GM12878 (cell line): ENCODE data around the gene SCGB3A1. TPM values are rescaled to one million over a fixed set of nuclear protein-coding genes. Genes with fewer than 3 reads are reported as not detected.

ENCODE experiments used
- ATAC-seq: fragments of 200-7000 bp; cut with Tn5 transposase; 3 replicates; pipeline ENCODE4 v1.9.1; 2020; ENCODE audit warnings: mild to moderate bottlenecking, moderate library complexity
- BruUV-seq: library from RNA; stranded (reverse); fragments of 400-500 nt; replicated peaks from 2 replicates; lab custom pipeline; 2021; lab: Mats Ljungman, UMichigan
- CTCF ChIA-PET: fragments of 300-600 bp; sonication (Branson Sonifier 250); formaldehyde crosslinking; extraction: SDS; loops from one replicate; lab custom pipeline; 2021; ENCODE audit warnings: inconsistent platforms; lab: Yijun Ruan, JAX
- POLR2A ChIA-PET: fragments of 350-600 bp; formaldehyde crosslinking; extraction: SDS; loops from one replicate; lab custom pipeline; 2021; ENCODE audit warnings: inconsistent platforms; lab: Charles Lee
- RAD21 ChIA-PET: fragments of 300-600 bp; sonication (Branson Sonifier 250); formaldehyde crosslinking; loops from one replicate; lab custom pipeline; 2023; ENCODE audit warnings: antibody characterized with exemption; ENCODE audit not compliant: unreplicated experiment; lab: Charles Lee
- SMC1A ChIA-PET: fragments of 300-600 bp; sonication (Branson Sonifier 250); formaldehyde crosslinking; loops from one replicate; lab custom pipeline; 2023; ENCODE audit not compliant: unreplicated experiment, uncharacterized antibody; lab: Charles Lee
- DNase-seq: peaks from one replicate; pipeline ENCODE4 v3.0.0-alpha.2; 2011; ENCODE audit warnings: low read depth, low spot score
- FAIRE-seq: peaks from 3 replicates; lab custom pipeline; 2011; peaks lifted over from hg19 to GRCh38; lab: Jason Lieb, UNC
- H2AFZ ChIP-seq: 2 replicates; pipeline ENCODE4 v1.6.0; 2011; ENCODE audit warnings: low read depth, low read length, control low read depth; ENCODE audit not compliant: control insufficient read depth
- H3K27ac ChIP-seq: 2 replicates; pipeline ENCODE4 v1.5.1; 2011; ENCODE audit warnings: control low read depth; ENCODE audit not compliant: control insufficient read depth, insufficient read depth
- H3K27me3 ChIP-seq, 2 experiments: replicated peaks in 1 of 2; 2 replicates each; pipeline versions ENCODE4 v1.6.0 to v1.6.1; 2011; ENCODE audit warnings: low read length in 1 of 2; ENCODE audit not compliant: control insufficient read depth in 2 of 2, insufficient read depth in 2 of 2
- H3K36me3 ChIP-seq, 2 experiments: 2 replicates each; pipeline ENCODE4 v1.5.1; 2011; ENCODE audit warnings: low read length in 1 of 2; ENCODE audit not compliant: control insufficient read depth in 2 of 2, insufficient read depth in 2 of 2
- H3K4me1 ChIP-seq: 2 replicates; pipeline ENCODE4 v1.6.1; 2011; ENCODE audit warnings: mild to moderate bottlenecking, low read length, moderate library complexity, mixed read lengths; ENCODE audit not compliant: control insufficient read depth, insufficient read depth
- H3K4me2 ChIP-seq: 2 replicates; pipeline ENCODE4 v1.6.0; 2011; ENCODE audit warnings: control low read depth; ENCODE audit not compliant: control insufficient read depth, insufficient read depth
- H3K4me3 ChIP-seq: fragments of 200-600 bp; sonication (generic); 2 replicates; pipeline ENCODE4 v1.5.1; 2016
- H3K79me2 ChIP-seq: 2 replicates; pipeline ENCODE4 v1.6.0; 2011; ENCODE audit warnings: low read length; ENCODE audit not compliant: control insufficient read depth, insufficient read depth
- H3K9ac ChIP-seq: 2 replicates; pipeline ENCODE4 v1.8.0; 2011; ENCODE audit warnings: low read length, control low read depth, mixed read lengths; ENCODE audit not compliant: control insufficient read depth, insufficient read depth
- H3K9me3 ChIP-seq: replicated peaks from 3 replicates; pipeline ENCODE4 v1.5.1; 2011; ENCODE audit warnings: mild to moderate bottlenecking, low read length; ENCODE audit not compliant: control insufficient read depth, insufficient read depth
- H4K20me1 ChIP-seq: 2 replicates; pipeline ENCODE4 v1.6.0; 2011; ENCODE audit not compliant: control insufficient read depth, insufficient read depth
- CBFB ChIP-seq: IDR thresholded peaks from 2 replicates; pipeline ENCODE4 v1.6.1; 2016; ENCODE audit warnings: antibody characterized with exemption, low read depth
- CBX5 ChIP-seq: sonication (generic); IDR thresholded peaks from 2 replicates; pipeline ENCODE4 v1.6.1; 2016; ENCODE audit warnings: low read depth, moderate library complexity, mild to moderate bottlenecking, inconsistent platforms
- DPF2 ChIP-seq: fragments of 450-650 bp; IDR thresholded peaks from 2 replicates; pipeline ENCODE4 v1.6.1; 2017; ENCODE audit warnings: mild to moderate bottlenecking
- EED ChIP-seq: sonication (generic); IDR thresholded peaks from 2 replicates; pipeline ENCODE4 v1.6.1; 2016; ENCODE audit warnings: antibody characterized with exemption, low read depth
- ESRRA ChIP-seq: IDR thresholded peaks from 2 replicates; pipeline ENCODE4 v1.6.1; 2012; ENCODE audit warnings: mild to moderate bottlenecking, low read length, improper control_type of control experiment
- ETV6 ChIP-seq, 2 experiments: fragments of 450-650 bp in 1 of 2; IDR thresholded peaks in 1 of 2; conservative IDR thresholded peaks in 1 of 2; 2 replicates each; pipeline ENCODE4 v1.6.1; 2014; ENCODE audit warnings: antibody characterized with exemption in 1 of 2, borderline replicate concordance in 1 of 2, low read depth in 1 of 2, mild to moderate bottlenecking in 1 of 2, moderate library complexity in 1 of 2
- IKZF1 ChIP-seq: fragments of 450-650 bp; conservative IDR thresholded peaks from 2 replicates; pipeline ENCODE4 v1.6.1; 2017; ENCODE audit warnings: antibody characterized with exemption, mild to moderate bottlenecking
- JUND ChIP-seq: IDR thresholded peaks from 2 replicates; pipeline ENCODE4 v1.6.1; 2012; ENCODE audit warnings: low read depth, mild to moderate bottlenecking, low read length, improper control_type of control experiment, moderate library complexity
- PML ChIP-seq: IDR thresholded peaks from 2 replicates; pipeline ENCODE4 v1.6.1; 2012; ENCODE audit warnings: low read length, inconsistent platforms
- STAT1 ChIP-seq: fragments of 450-650 bp; conservative IDR thresholded peaks from 2 replicates; pipeline ENCODE4 v1.6.1; 2014; ENCODE audit warnings: antibody characterized with exemption, mild to moderate bottlenecking
- ZNF622 ChIP-seq: fragments of 450-650 bp; IDR thresholded peaks from 2 replicates; pipeline ENCODE4 v1.6.1; 2017; ENCODE audit warnings: mild to moderate bottlenecking, inconsistent platforms
- WGBS: methylation state at CpG from one replicate; pipeline ENCODE4 v1.1.6; 2016; ENCODE audit warnings: low lambda C conversion rate; ENCODE audit not compliant: insufficient replicate concordance, insufficient coverage; ENCODE audit errors: missing lambda C conversion rate; 5-methylcytosine and 5-hydroxymethylcytosine counted together
- in situ Hi-C: fragments of 300-500 bp; cut with MboI; formaldehyde crosslinking; loops from 9 replicates; pipeline ENCODE4 v1.14.3; 2018; ENCODE audit warnings: mixed read lengths
- intact Hi-C: fragments of 100-400 bp; cut with micrococcal nuclease; formaldehyde crosslinking; loops from one replicate; pipeline ENCODE4 v1.14.2; 2022; ENCODE audit not compliant: unreplicated experiment
- polyA plus RNA-seq, 11 experiments: library from polyadenylated mRNA; depleted of rRNA in 4 of 11; unstranded in 6 of 11; stranded (reverse) in 5 of 11; fragments of >200 nt; fragmentation: Nextera tagmentation in 4 of 11; fragmentation: Illumina TruSeq in 1 of 11; extraction: Ambion mirVana in 4 of 11; extraction: Trizol in 1 of 11; gene quantifications; 1 replicate in 1 of 11; 2 replicates in 10 of 11; pipeline versions ENCODE4 v1.2.1 to v1.2.3, GENCODE V29; 2011 to 2016; ENCODE audit warnings: inconsistent platforms in 2 of 11, missing spikeins in 2 of 11, low read depth in 1 of 11
- total RNA-seq, 4 experiments: library from RNA; depleted of rRNA in 3 of 4; stranded (reverse); fragments of >200 nt in 3 of 4; fragmentation: Illumina TruSeq in 1 of 4; extraction: Trizol in 1 of 4; gene quantifications; 2 replicates each; pipeline versions ENCODE4 v1.2.1 to v1.2.3, GENCODE V29; 2013 to 2021
- TF ChIP-seq, protein P1 (sequence below): fragments of 450-650 bp; IDR thresholded peaks from 2 replicates; pipeline ENCODE4 v1.6.1; 2017; ENCODE audit warnings: mild to moderate bottlenecking
- TF ChIP-seq, protein P2 (sequence below): fragments of 450-650 bp; IDR thresholded peaks from 2 replicates; pipeline ENCODE4 v1.6.1; 2017; ENCODE audit warnings: mild to moderate bottlenecking, moderate library complexity
- TF ChIP-seq, protein P3 (sequence below): IDR thresholded peaks from 2 replicates; pipeline ENCODE4 v1.6.1; 2011; ENCODE audit warnings: borderline replicate concordance, low read depth, mild to moderate bottlenecking, moderate library complexity, low read length; ENCODE audit not compliant: insufficient read depth, poor library complexity, severe bottlenecking
- TF ChIP-seq, protein P4 (sequence below): IDR thresholded peaks from 2 replicates; pipeline ENCODE4 v1.6.1; 2012; ENCODE audit warnings: low read depth, low read length, improper control_type of control experiment

Gene SCGB3A1
- total and polyA plus RNA-seq, 10 of the 15 experiments (the other 5 are each of a cell fraction or from before 2014, with no cell fraction given) = 0.46 TPM; not detected in 9

DNA sequence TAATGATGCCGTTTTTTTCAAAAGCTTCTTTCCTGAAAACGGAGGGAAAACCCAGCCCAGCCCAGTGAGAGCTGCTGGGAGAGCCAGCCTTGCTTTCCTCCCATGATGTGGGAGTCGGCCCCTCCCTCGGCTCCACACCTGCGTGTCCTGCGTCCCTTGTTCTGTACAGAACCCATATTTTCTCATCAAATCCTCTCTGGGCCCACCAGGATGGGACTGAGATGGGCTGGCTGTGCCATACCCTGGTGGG is 49.2 kb upstream of the SCGB3A1 start (continued):
- TF ChIP-seq ETV6 (conservative IDR thresholded peaks at IDR 0.05 in 1 of 2, IDR thresholded peaks at IDR 0.05 in 1 of 2; ENCODE audit: borderline replicate concordance in 1 of 2, low read depth in 1 of 2) = no peak
- no peak for TF ChIP-seq EED
- TF ChIP-seq DPF2 = no peak
- TF ChIP-seq ZNF622 = no peak
- no peak for TF ChIP-seq PML

DNA sequence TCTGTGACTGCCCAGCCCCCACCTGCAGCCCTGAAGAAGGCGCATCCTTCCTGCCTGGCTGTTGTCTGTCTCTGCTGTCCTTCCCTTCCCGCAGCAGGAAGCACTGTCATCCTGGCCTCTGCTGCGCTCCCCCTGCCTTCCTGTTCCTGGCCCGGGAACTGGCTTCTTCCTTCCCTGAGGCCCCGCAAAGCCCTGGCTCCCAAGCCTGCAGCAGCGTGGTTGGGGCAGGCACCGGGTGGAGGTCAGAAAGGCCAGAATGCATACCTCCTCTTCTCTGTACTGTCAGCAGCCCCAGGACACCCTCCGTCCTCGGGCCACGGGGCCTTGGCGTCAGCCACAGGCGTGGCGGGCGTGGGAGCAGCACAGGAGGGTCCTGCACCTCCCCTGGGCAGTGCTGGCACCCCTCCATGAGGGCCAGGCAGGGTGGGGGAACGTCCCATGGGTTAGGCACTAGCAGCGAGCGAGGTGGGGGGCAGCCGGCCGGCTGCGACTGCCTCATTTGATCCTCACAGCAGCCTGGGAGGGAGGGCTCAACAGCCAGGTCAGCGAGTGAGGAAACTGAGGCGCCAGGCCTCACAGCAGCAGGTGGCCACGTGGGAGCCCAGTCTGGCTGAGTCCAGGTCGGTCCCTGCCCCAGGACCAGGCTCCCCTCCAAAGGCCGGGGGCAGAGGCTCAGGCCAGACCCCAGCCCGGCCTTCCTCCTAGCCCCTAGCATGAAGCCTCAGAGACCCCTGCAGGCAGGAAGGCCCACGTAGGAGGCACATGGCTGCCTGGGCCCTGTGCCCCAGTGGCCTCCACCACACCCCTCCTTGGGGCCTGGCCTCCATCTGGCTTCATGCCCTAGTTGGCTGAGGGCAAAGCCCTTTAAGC is 48.7 kb upstream of the SCGB3A1 start:
- Histone ChIP-seq H3K9me3 (no peaks in the 10 kb centered on the region), H3K4me3 (no peak overlapping the region), H3K36me3 (no peaks in the 10 kb centered on the region), H3K79me2 (no peaks in the 10 kb centered on the region), H3K4me1 (no peaks in the 10 kb centered on the region), H3K4me2 (no peak overlapping the region), H3K27me3 (no peaks in the 10 kb centered on the region), H3K27ac (no peak overlapping the region), H4K20me1 (no peaks in the 10 kb centered on the region), H2AFZ (no peak overlapping the region), H3K9ac (no peak overlapping the region)
- FAIRE-seq (no peak), ATAC-seq (no peak), DNase-seq (no peak)
- no TSS peak for BruUV-seq
- TF ChIP-seq, protein P1, sequence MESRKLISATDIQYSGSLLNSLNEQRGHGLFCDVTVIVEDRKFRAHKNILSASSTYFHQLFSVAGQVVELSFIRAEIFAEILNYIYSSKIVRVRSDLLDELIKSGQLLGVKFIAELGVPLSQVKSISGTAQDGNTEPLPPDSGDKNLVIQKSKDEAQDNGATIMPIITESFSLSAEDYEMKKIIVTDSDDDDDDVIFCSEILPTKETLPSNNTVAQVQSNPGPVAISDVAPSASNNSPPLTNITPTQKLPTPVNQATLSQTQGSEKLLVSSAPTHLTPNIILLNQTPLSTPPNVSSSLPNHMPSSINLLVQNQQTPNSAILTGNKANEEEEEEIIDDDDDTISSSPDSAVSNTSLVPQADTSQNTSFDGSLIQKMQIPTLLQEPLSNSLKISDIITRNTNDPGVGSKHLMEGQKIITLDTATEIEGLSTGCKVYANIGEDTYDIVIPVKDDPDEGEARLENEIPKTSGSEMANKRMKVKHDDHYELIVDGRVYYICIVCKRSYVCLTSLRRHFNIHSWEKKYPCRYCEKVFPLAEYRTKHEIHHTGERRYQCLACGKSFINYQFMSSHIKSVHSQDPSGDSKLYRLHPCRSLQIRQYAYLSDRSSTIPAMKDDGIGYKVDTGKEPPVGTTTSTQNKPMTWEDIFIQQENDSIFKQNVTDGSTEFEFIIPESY = no peak
- no peak for TF ChIP-seq CBFB
- TF ChIP-seq, protein P2, sequence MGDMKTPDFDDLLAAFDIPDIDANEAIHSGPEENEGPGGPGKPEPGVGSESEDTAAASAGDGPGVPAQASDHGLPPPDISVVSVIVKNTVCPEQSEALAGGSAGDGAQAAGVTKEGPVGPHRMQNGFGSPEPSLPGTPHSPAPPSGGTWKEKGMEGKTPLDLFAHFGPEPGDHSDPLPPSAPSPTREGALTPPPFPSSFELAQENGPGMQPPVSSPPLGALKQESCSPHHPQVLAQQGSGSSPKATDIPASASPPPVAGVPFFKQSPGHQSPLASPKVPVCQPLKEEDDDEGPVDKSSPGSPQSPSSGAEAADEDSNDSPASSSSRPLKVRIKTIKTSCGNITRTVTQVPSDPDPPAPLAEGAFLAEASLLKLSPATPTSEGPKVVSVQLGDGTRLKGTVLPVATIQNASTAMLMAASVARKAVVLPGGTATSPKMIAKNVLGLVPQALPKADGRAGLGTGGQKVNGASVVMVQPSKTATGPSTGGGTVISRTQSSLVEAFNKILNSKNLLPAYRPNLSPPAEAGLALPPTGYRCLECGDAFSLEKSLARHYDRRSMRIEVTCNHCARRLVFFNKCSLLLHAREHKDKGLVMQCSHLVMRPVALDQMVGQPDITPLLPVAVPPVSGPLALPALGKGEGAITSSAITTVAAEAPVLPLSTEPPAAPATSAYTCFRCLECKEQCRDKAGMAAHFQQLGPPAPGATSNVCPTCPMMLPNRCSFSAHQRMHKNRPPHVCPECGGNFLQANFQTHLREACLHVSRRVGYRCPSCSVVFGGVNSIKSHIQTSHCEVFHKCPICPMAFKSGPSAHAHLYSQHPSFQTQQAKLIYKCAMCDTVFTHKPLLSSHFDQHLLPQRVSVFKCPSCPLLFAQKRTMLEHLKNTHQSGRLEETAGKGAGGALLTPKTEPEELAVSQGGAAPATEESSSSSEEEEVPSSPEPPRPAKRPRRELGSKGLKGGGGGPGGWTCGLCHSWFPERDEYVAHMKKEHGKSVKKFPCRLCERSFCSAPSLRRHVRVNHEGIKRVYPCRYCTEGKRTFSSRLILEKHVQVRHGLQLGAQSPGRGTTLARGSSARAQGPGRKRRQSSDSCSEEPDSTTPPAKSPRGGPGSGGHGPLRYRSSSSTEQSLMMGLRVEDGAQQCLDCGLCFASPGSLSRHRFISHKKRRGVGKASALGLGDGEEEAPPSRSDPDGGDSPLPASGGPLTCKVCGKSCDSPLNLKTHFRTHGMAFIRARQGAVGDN = no peak
- TF ChIP-seq STAT1 = no peak
- TF ChIP-seq JUND = no peak
- TF ChIP-seq, protein P3, sequence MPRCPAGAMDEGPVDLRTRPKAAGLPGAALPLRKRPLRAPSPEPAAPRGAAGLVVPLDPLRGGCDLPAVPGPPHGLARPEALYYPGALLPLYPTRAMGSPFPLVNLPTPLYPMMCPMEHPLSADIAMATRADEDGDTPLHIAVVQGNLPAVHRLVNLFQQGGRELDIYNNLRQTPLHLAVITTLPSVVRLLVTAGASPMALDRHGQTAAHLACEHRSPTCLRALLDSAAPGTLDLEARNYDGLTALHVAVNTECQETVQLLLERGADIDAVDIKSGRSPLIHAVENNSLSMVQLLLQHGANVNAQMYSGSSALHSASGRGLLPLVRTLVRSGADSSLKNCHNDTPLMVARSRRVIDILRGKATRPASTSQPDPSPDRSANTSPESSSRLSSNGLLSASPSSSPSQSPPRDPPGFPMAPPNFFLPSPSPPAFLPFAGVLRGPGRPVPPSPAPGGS = no peak
- no peak for TF ChIP-seq CBX5
- no peak for TF ChIP-seq IKZF1
- no peak for TF ChIP-seq ESRRA
- TF ChIP-seq, protein P4, sequence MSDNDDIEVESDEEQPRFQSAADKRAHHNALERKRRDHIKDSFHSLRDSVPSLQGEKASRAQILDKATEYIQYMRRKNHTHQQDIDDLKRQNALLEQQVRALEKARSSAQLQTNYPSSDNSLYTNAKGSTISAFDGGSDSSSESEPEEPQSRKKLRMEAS = no peak
- ChIA-PET CTCF (no interaction called here), RAD21 (no interaction called here), POLR2A (no interaction called here), SMC1A (no interaction called here)
- in situ Hi-C loops = no loop called here
- intact Hi-C loops = no loop called here
- WGBS = 26% methylated on average over 20 of the region's 27 CpGs
